NCI-H2107 (cell line): Measurements from ENCODE around the gene TNS3.
"Not testable (repeated sequence)": the region's sequence is repeated elsewhere in the genome, so short reads cannot be mapped to it uniquely, and the experiment has no call there.

Experiments
- DNase-seq: peaks from one replicate; lab custom pipeline; 2025; lab: John Stamatoyannopoulos, UW

TNS3 gene

DNA sequence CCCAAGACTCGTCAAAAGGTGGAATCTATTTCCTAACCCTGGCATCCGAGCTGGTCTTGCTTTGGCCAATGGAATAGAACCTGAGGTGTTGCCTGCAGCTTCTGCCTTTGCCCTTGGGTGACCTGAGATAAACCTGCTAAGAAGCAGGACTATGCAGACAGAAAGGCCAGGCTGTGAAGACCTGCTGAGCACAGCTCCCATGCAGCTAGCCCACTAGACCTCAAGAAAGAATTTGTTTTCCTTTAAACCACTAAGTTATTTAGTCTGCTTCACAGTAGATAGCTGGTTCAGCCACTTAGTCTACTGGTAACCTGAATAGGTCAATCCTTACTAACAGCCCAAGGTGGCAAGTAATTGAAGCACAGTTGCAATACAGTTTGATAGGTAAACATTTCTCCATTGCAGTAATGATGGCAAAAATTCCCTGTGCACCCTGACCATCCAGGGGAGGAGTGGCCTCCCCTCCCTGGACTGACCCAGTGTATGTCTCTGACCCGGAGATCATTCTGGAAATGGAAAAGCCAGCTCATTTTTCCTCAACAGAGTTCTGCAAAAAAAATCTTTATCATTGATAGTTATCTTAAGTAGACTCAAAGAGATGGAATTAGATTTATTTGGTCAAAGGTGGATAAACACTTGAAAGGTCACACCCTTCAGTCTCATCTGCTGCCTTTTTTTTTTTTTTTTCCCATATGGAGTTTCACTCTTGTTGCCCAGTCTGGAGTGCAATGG, 20.0 kb downstream of the TNS3 start:
- no peak for DNase-seq

- no peak for DNase-seq
These were observed 22.3 kb downstream of the TNS3 start for GRCh38 chr7:47559306-47560220.

- DNase-seq: no peak
These were observed 23.9 kb downstream of the TNS3 start for GRCh38 chr7:47557694-47558670.

DNA sequence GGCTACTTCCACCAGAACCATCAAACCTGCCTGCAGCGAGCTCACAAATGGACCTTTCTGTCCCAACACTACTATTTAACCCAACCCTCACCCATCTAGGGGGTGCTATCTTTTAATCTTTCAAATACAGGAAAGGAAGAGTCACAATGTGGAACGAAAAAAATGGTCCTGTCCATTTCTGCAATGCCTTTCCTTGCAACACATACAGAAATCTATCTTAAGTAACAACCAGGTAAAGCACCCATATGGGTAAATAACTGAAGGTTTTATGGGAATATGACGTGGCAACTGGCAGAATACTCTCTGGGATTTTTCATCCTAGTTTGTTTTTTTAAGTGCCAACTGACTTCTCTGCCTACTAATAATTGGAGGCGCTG, 24.6 kb downstream of the TNS3 start:
- DNase-seq: no peak

DNA sequence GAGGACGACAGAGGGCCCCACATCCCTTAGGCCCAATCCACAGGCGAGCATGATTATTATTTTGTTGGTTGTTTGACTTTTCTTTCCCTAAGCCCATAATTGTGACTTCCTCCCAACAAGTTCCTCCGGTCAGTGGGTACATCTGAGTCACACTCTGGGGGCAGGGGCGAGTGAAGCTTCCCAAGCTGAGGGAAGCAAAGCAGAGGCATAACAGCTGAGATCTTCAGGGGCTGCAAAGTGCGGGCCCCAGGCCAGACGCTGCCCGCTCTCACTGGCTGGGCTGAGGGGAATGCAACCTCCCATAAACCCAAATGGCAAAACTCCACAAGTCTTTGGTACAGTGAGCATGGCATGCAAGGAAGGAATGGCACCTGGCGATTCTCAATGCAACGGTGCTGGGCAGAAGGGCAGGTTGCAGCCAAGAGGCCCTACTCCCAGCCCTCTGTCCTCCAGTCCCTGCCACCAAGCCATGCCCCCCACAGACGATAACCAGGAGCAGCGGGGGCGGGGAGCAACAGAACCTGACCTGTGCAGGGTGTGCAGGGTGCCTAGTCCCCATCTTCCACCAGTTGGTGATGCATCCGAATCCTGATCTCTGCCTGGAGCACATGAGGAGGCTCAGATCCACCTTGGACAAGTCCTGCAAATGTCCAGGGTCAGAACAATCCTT, 25.3 kb downstream of the TNS3 start:
- DNase-seq: no peak

DNA sequence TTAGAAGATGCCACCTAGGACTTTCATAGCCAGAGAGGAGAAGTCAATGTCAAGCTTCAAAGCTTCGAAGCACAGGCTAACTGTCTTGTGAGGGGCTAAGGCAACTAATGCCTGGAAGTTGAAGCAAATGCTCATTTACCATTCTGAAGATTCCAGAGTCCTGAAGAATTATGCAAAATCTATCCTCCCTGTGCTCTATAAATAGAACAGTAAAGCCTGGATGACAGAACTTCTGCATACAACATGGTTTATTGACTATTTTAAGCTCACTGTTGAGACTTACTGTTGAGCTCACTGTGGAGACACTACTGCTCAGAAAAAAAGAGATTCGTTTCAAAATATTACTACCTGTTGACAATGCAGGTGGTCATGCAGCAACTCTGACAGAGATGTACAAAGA, 28.6 kb downstream of the TNS3 start:
- DNase-seq: no peak

DNA sequence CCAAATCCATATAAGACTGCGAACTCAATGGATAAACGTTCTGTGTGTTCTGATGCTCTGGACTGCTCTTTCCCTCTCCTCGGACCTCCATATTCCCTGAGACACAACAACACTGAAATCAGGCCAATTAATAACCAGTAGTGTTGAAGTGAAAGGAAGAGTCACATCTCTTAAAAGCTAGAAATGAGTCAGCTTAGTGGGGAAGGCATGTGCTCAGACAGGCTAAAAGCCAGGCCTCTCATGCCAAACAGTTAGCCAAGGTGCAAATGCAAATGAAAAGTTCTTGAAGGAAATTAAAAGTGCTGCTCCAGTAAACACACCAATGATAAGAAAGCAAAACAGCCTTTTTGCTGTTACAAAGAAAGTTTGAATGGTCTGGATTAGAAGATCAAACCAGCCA, 29.3 kb downstream of the TNS3 start:
- DNase-seq: no peak

DNA sequence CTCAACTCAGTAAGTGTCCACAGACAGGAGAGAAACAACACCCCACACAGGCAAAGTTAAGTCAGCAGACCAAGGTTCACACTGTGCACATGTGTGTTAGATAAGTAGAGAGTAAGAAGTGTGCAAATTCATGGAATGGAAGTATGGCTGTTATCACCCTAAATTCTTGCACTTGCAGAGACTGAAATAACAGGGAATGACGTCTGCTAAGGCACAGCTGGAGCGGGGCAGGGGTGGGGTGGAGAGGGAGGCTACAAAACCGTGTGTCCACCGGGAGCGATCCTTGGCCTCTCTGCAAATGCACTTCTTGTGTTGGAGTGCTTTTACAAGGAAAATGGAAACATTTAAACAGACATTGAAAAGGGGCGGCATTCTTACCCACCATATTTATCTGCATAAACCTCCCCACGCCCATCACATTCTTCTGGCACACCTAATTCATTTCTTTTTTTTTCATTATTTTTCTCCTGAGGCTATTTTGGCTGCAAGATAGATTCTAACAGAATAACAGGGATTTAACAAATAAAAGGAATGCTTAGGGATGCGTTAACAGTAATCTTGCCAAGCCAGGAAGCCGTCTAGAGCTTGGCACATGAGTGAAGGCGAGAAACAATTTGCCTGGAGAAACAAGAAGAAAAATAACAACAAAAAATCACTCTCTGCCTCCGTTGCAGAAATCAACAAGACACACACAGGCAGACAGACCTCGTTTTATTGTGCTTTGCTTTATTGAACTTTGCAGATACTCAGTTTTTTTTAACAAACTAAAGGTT, 30.1 kb downstream of the TNS3 start:
- no peak for DNase-seq

DNA sequence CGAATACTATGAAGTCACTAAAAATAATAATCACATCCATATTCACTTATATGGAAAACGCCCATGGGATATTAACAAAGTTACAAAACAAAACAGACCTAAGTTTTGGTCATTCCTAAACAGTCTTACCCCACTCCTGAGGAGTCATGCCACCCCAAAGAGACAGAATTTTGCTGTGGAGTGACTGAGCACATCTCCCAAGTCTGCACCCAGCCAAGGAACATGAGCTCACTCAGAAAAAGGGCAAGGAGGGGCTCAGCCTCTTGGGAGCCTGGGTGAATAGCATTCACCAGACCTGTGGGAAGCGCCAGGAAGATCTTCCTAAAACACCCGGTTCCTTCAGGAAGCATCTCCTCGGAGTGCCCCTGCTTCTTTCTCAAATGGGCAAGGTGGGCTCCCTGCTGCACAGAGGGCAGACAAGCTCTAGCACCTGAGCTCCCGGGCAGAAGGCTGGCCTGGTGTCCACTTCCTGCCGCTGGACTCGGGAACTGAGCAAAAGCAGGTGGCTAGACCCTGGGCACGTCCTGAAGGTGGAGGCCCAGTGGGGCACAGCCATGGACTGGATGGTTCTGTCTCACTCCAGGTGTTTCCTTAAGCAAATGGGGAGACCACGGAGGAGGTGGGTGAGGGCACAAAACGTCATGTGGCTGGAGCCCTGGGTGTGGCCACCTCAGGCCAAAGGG, 31.0 kb downstream of the TNS3 start:
- no peak for DNase-seq

DNA sequence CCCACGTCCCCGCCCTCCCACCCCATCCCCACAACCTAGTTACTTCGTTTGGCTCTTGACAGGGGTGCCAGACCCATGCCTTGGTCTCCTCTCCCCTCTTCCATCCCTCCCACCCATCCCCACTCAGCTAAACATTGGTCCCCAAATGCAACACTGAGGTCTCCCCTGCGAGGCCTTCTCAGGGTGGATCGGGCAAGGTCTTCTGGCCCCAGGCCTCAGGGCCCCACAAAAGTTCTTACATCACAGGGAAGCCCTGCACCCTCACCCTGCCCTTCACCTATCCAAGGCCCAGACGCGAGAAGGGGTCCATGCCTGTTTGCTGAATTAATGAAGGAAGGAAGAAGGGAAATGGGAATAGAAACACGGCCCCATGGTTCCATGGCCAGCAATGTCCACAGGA, 32.0 kb downstream of the TNS3 start:
- no peak for DNase-seq

DNA sequence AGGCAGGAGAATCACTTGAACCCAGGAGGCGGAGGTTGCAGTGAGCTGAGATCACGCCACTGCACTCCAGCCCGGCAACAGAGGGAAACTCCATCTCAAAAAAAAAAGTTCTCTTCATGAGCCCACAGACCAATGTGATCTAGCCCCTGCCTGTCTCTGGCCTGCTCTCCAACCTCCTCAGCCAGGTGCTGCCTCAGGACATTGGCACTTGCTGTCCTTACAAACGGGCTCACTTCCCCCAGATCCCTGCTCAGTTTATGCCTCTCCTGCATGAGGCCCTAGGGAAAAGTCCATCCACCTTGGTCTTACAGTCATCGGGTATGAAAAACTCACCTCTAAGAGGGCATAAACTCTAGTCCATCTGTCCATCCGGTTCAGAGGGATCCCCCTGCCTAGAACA, 32.5 kb downstream of the TNS3 start:
- DNase-seq: no peak

- DNase-seq: no peak
These were observed 33.4 kb downstream of the TNS3 start for GRCh38 chr7:47548546-47548945.

DNA sequence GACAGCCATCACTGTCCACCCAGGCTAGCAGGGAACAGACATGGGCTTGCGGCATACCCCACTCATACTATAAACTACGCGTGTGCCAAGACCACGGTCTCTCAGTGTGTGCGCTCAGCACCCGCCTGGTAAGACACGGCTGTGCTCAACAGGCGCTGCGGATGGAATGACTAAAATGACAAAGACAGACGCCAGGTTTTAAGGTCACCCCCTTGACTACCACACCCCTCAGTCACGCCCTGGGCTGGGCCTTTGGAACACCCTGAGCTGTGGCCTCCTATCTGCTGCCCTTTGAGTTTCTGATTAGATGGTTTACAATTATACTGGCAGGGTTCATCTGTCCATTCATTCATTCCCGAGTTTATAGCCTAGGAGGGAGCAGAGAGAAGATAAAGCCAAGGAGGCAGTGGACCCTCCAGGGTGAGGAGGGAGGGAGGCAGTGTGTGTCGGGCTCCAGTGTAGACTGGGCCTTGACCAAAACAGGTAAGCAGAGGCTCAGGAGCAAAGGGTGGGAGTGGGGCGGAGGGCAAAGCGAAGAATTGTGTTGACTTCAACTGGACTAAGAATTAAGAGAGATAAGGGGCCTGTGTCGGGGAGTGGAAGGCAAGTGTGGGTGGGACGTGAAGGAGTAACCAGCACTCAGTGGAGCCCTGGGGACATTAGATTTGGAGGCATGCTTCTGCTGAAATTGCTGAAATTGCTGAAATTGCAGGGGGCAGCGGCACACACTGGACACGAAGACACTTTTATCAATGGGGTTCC, 35.0 kb downstream of the TNS3 start:
- DNase-seq: no peak

- no peak for DNase-seq
These were observed 35.7 kb downstream of the TNS3 start for GRCh38 chr7:47546171-47546570.

DNA sequence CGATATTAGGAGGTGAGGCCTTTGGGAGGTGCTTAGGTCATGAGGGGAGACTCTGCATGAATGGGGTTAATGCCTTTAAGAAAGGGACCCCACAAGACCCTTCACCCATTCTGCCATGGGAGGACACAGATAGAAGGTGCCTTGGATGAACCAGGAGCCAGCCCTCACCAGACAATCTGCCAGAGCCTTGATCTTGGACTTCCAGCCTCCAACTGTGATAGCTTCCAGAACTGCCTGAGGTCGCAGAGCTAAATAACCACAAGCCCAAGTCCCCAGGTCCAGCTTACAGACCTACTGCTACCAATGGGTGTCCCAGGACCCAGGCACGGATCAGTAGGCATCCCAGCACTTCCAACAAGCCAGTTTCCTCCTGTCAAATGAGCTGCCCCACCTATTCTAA, 37.5 kb downstream of the TNS3 start:
- DNase-seq: no peak

DNA sequence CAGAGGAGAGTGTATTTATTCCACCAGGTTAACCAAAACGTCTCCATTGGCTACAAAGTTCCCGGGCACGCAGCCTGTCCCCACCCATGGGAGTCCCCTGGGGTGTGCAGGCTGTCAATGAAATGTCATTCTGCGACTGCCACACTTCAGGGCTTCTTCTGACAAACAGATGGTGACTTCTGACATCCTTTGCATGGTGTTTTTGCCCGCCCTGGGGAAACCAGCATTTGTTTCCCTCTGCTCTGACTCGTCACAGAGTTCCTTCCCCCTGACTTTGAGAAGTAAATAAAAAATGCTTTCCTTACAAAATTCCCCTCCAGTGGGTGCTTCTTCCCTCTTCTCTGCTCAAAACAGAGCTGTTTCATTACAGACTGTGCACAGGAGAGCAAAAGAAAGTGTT, 38.2 kb downstream of the TNS3 start:
- no peak for DNase-seq

- DNase-seq: no peak
These were observed 38.9 kb downstream of the TNS3 start for GRCh38 chr7:47543056-47543455.

- DNase-seq: no peak
These were observed 39.9 kb downstream of the TNS3 start for GRCh38 chr7:47542051-47542450.

- not testable (repeated sequence) for DNase-seq
These were observed 40.4 kb downstream of the TNS3 start for GRCh38 chr7:47541485-47541884.
